Measurements from ENCODE around the gene NRTN.

Gene NRTN

GRCh38 chr19:5785423-5785822 is 19.4 kb upstream of the NRTN start:
- ATAC-seq, result no peak
- no peak for TF ChIP-seq BACH2 (CRISPR knock-in tag; IDR thresholded peaks at IDR 0.05; ENCODE audit: borderline replicate concordance)
- TF ChIP-seq ISL1 (CRISPR knock-in tag; IDR thresholded peaks at IDR 0.05), result no peak
- no peak for TF ChIP-seq PPARA (CRISPR knock-in tag; IDR thresholded peaks at IDR 0.05; ENCODE audit: borderline replicate concordance)
- no peak for TF ChIP-seq CREB5 (CRISPR knock-in tag; IDR thresholded peaks at IDR 0.05; ENCODE audit: low read depth)
- no peak for TF ChIP-seq SNAI2 (CRISPR knock-in tag; IDR thresholded peaks at IDR 0.05)
- no peak for TF ChIP-seq ESRRG (CRISPR knock-in tag; IDR thresholded peaks at IDR 0.05)
- TF ChIP-seq ZC3H10 (CRISPR knock-in tag; IDR thresholded peaks at IDR 0.05), result no peak
- no peak for TF ChIP-seq RARB (CRISPR knock-in tag; IDR thresholded peaks at IDR 0.05)
- no peak for TF ChIP-seq TOX (CRISPR knock-in tag; IDR thresholded peaks at IDR 0.05; ENCODE audit: borderline replicate concordance)
- TF ChIP-seq ZNF8 (CRISPR knock-in tag; IDR thresholded peaks at IDR 0.05), result no peak
- no peak for TF ChIP-seq ARNTL (CRISPR knock-in tag; IDR thresholded peaks at IDR 0.05; ENCODE audit: borderline replicate concordance, low read depth)
- TF ChIP-seq PATZ1 (CRISPR knock-in tag; IDR thresholded peaks at IDR 0.05; ENCODE audit: borderline replicate concordance), result no peak
- TF ChIP-seq CSRNP3 (CRISPR knock-in tag; IDR thresholded peaks at IDR 0.05), result no peak

DNA sequence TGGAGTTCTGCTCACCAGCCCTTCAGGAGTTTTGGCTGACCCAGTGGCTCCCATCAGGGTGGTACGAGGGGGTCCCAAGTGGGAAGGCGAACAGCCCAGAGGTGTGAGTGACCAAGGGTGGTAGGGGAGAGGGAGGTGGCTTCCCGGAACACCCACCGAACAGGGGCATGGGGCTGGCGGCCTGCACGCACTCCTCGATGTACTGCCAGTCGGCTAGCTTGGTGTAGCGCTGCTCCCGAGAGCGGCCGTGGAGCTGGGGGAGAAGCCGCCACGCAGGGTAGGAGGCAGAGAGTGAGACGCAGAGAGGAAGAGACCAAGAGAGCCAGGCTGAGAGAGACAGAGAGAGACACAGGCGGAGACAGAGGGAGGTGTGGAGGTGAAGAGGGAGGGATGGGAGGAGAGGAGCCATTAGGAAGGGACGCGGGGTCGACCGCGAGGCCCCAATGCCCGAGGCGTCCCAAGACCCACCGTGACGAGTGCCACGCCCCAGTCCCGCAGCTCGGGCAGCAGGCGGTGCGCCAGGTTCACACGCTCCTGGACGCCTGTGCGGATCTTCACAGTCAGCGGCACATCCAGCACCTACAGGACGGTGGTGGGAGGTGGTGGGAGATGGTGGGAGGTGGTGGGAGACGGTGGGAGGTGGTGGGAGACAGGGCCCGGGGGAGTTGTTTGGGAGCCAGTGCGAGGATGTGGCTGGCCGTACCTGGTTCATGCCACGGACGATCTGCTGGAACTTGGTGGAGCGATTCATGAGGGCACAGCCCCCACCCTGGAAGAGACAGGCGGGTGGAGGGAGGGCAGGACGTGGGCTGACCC is 18.1 kb upstream of the NRTN start:
- no peak for ATAC-seq
- TF ChIP-seq ZFP30 (CRISPR knock-in tag; IDR thresholded peaks at IDR 0.05) (no peak), OSR1 (CRISPR knock-in tag; IDR thresholded peaks at IDR 0.05) (no peak), ARNTL (CRISPR knock-in tag; IDR thresholded peaks at IDR 0.05; ENCODE audit: borderline replicate concordance, low read depth) (no peak), GLIS3 (CRISPR knock-in tag; IDR thresholded peaks at IDR 0.05) (no peak), ZNF70 (CRISPR knock-in tag; IDR thresholded peaks at IDR 0.05) (no peak), TSHZ2 (CRISPR knock-in tag; IDR thresholded peaks at IDR 0.05) (no peak), TCF4 (CRISPR knock-in tag; IDR thresholded peaks at IDR 0.05; ENCODE audit: borderline replicate concordance) (no peak), ZNF565 (CRISPR knock-in tag; conservative IDR thresholded peaks at IDR 0.05; ENCODE audit: low read depth) (no peak), PATZ1 (CRISPR knock-in tag; IDR thresholded peaks at IDR 0.05; ENCODE audit: borderline replicate concordance) (no peak), SNAI2 (CRISPR knock-in tag; IDR thresholded peaks at IDR 0.05) (no peak)

All from SK-N-SH treated with all-trans-retinoic acid at 6 μM for 48 hours (cell line).